CD4-positive, CD25-positive, alpha-beta regulatory T cell (primary cell): Measurements from ENCODE around the gene CAMSAP1. TPM values are rescaled to one million over a fixed set of nuclear protein-coding genes. Genes with fewer than 3 reads are reported as not detected.

Experiments
- ATAC-seq, 2 donors: fragments of 150-1000 bp; cut with Tn5 transposase; one replicate each; pipeline ENCODE4 v1.10.0; 2021; ENCODE audit warnings: low read depth in 2 of 2, moderate number of reproducible peaks in 2 of 2, moderate library complexity in 1 of 2
- DNase-seq, 3 donors: peaks; one replicate each; pipeline versions ENCODE4 v3.0.0 to v3.0.0-alpha.2; 2012 to 2022; ENCODE audit warnings: mixed read lengths in 1 of 3
- H3K27ac ChIP-seq: one replicate; pipeline ENCODE4 v1.7.0; 2013; ENCODE audit warnings: mild to moderate bottlenecking, low read length; ENCODE audit not compliant: insufficient read depth, poor library complexity, severe bottlenecking
- H3K27me3 ChIP-seq: one replicate; pipeline ENCODE4 v1.7.0; 2013; ENCODE audit warnings: low read length; ENCODE audit not compliant: control insufficient read depth, insufficient read depth
- H3K36me3 ChIP-seq: one replicate; pipeline ENCODE4 v1.7.0; 2013; ENCODE audit warnings: mild to moderate bottlenecking, low read length, moderate library complexity; ENCODE audit not compliant: control insufficient read depth, insufficient read depth
- H3K4me1 ChIP-seq: 2 replicates; pipeline ENCODE4 v1.7.0; 2013; ENCODE audit warnings: mild to moderate bottlenecking, low read length; ENCODE audit not compliant: insufficient read depth, control insufficient read depth, poor library complexity, severe bottlenecking
- H3K4me3 ChIP-seq: one replicate; pipeline ENCODE4 v1.7.0; 2013; ENCODE audit warnings: low read depth, mild to moderate bottlenecking, low read length, moderate library complexity
- H3K9me3 ChIP-seq, 2 experiments: 1 replicate in 1 of 2; 2 replicates in 1 of 2; pipeline ENCODE4 v1.7.0; 2013; ENCODE audit warnings: low read length in 2 of 2, mild to moderate bottlenecking in 1 of 2, moderate library complexity in 1 of 2; ENCODE audit not compliant: control insufficient read depth in 2 of 2
- H3K27ac Mint-ChIP-seq, 3 donors: one replicate each; pipeline ENCODE4 v1.8.0; 2020 to 2022; ENCODE audit warnings: mild to moderate bottlenecking in 3 of 3, mixed read lengths in 3 of 3, moderate library complexity in 2 of 3
- H3K27me3 Mint-ChIP-seq: one replicate; pipeline ENCODE4 v1.8.0; 2022; ENCODE audit warnings: mild to moderate bottlenecking, mixed read lengths
- H3K36me3 Mint-ChIP-seq: one replicate; pipeline ENCODE4 v1.8.0; 2020; ENCODE audit warnings: mixed read lengths
- H3K4me1 Mint-ChIP-seq, 4 donors: one replicate each; pipeline ENCODE4 v1.8.0; 2020 to 2022; ENCODE audit warnings: mixed read lengths in 4 of 4, mild to moderate bottlenecking in 1 of 4
- H3K4me3 Mint-ChIP-seq, 4 donors: one replicate each; pipeline ENCODE4 v1.8.0; 2020 to 2022; ENCODE audit warnings: mild to moderate bottlenecking in 4 of 4, mixed read lengths in 4 of 4, moderate library complexity in 3 of 4
- H3K9me3 Mint-ChIP-seq, 7 donors: one replicate each; pipeline ENCODE4 v1.8.0; 2020 to 2022; ENCODE audit warnings: mixed read lengths in 7 of 7, mild to moderate bottlenecking in 3 of 7, moderate library complexity in 2 of 7
- polyA plus RNA-seq, 4 donors: library from polyadenylated mRNA; unstranded; fragments of 300-500 nt; fragmentation: Illumina TruSeq; gene quantifications; one replicate each; pipeline ENCODE4 v1.2.3, GENCODE V29; 2021
- total RNA-seq: library from RNA; stranded (reverse); gene quantifications from one replicate; pipeline ENCODE4 v1.2.3, GENCODE V29; 2022

The CAMSAP1 gene
- total and polyA plus RNA-seq, 5 donors from 2014 or later: 0.67 to 31.6 (median 2.0) TPM

GRCh38 chr9:135821116-135821515 is 86.2 kb downstream of the CAMSAP1 start:
- no peaks in the 10 kb centered on the region for H3K27me3 ChIP-seq
- H3K36me3 ChIP-seq: peaks cover 79% of the 10 kb centered on the region
- no peaks in the 10 kb centered on the region for H3K4me1 ChIP-seq
- no peaks in the 10 kb centered on the region for H3K9me3 ChIP-seq
- Mint-ChIP-seq H3K27ac (no peak overlapping the region), H3K36me3 (peaks cover 50% of the 10 kb centered on the region), H3K4me3 (no peak overlapping the region), H3K27me3 (no peaks in the 10 kb centered on the region), H3K4me1 (peaks cover 0 to 5% (median 2%) of the 10 kb centered on the region in 4 donors), H3K9me3 (no peaks in the 10 kb centered on the region)
- ATAC-seq (no peak), DNase-seq (no peak)
- H3K27ac ChIP-seq: no peak overlapping the region
- no peak overlapping the region for H3K4me3 ChIP-seq

GRCh38 chr9:135820661-135821060 is 86.7 kb downstream of the CAMSAP1 start:
- H3K9me3 ChIP-seq: no peaks in the 10 kb centered on the region
- H3K4me1 ChIP-seq: no peaks in the 10 kb centered on the region
- Mint-ChIP-seq H3K4me3 (no peak overlapping the region), H3K27me3 (no peaks in the 10 kb centered on the region), H3K36me3 (peaks cover 50% of the 10 kb centered on the region), H3K9me3 (no peaks in the 10 kb centered on the region), H3K27ac (no peak overlapping the region), H3K4me1 (peaks cover 0 to 4% (median 2%) of the 10 kb centered on the region in 4 donors)
- H3K27me3 ChIP-seq: no peaks in the 10 kb centered on the region
- H3K27ac ChIP-seq: no peak overlapping the region
- DNase-seq (no peak), ATAC-seq (no peak)
- peaks cover 79% of the 10 kb centered on the region for H3K36me3 ChIP-seq
- H3K4me3 ChIP-seq: no peak overlapping the region

- ATAC-seq: no peak
- peaks cover 0 to 1% (median under 1%) of the 10 kb centered on the region in 4 donors for H3K4me1 Mint-ChIP-seq
- H3K36me3 ChIP-seq: peaks cover 85% of the 10 kb centered on the region
Observed at GRCh38 chr9:135819905-135820304, 87.4 kb downstream of the CAMSAP1 start.

GRCh38 chr9:135818718-135819475 is 88.4 kb downstream of the CAMSAP1 start:
- Histone ChIP-seq H3K27ac (no peak overlapping the region), H3K36me3 (peaks cover 90% of the 10 kb centered on the region), H3K4me3 (no peak overlapping the region), H3K27me3 (no peaks in the 10 kb centered on the region), H3K9me3 (no peaks in the 10 kb centered on the region), H3K4me1 (no peaks in the 10 kb centered on the region)
- ATAC-seq: no peak
- Mint-ChIP-seq H3K36me3 (peaks cover 54% of the 10 kb centered on the region), H3K9me3 (no peaks in the 10 kb centered on the region), H3K27me3 (no peaks in the 10 kb centered on the region), H3K4me3 (peak overlapping the region in 1 of 4 donors; percentile 21), H3K4me1 (peaks cover 0 to 1% (median 0%) of the 10 kb centered on the region in 4 donors), H3K27ac (no peak overlapping the region)
- DNase-seq: no peak

More at GRCh38 chr9:135819905-135820304, 87.4 kb downstream of the CAMSAP1 start:
- DNase-seq: no peak
- no peaks in the 10 kb centered on the region for H3K27me3 ChIP-seq
- H3K9me3 ChIP-seq: no peaks in the 10 kb centered on the region
- no peak overlapping the region for H3K27ac ChIP-seq
- no peak overlapping the region for H3K4me3 ChIP-seq
- Mint-ChIP-seq H3K27ac (no peak overlapping the region), H3K4me3 (no peak overlapping the region), H3K9me3 (no peaks in the 10 kb centered on the region), H3K36me3 (peaks cover 51% of the 10 kb centered on the region), H3K27me3 (no peaks in the 10 kb centered on the region)
- no peaks in the 10 kb centered on the region for H3K4me1 ChIP-seq

GRCh38 chr9:135817951-135818717 is 89.2 kb downstream of the CAMSAP1 start:
- Histone ChIP-seq H3K27ac (no peak overlapping the region), H3K4me3 (no peak overlapping the region), H3K4me1 (no peaks in the 10 kb centered on the region), H3K36me3 (peaks cover 90% of the 10 kb centered on the region), H3K9me3 (no peaks in the 10 kb centered on the region), H3K27me3 (no peaks in the 10 kb centered on the region)
- ATAC-seq (no peak), DNase-seq (no peak)
- no peak overlapping the region for H3K27ac Mint-ChIP-seq
- H3K27me3 Mint-ChIP-seq: no peaks in the 10 kb centered on the region
- peaks cover 0 to 1% (median 0%) of the 10 kb centered on the region in 4 donors for H3K4me1 Mint-ChIP-seq
- no peaks in the 10 kb centered on the region for H3K9me3 Mint-ChIP-seq
- peaks cover 52% of the 10 kb centered on the region for H3K36me3 Mint-ChIP-seq
- H3K4me3 Mint-ChIP-seq: no peak overlapping the region

- H3K27me3 Mint-ChIP-seq: no peaks in the 10 kb centered on the region
- no peak overlapping the region for H3K4me3 Mint-ChIP-seq
- Histone ChIP-seq H3K27me3 (no peaks in the 10 kb centered on the region), H3K36me3 (peaks cover 88% of the 10 kb centered on the region), H3K27ac (no peak overlapping the region), H3K4me1 (no peaks in the 10 kb centered on the region), H3K4me3 (no peak overlapping the region), H3K9me3 (no peaks in the 10 kb centered on the region)
- no peak for DNase-seq
- no peak for ATAC-seq
- H3K27ac Mint-ChIP-seq: no peak overlapping the region
- peaks cover 0 to 1% (median 0%) of the 10 kb centered on the region in 4 donors for H3K4me1 Mint-ChIP-seq
- H3K36me3 Mint-ChIP-seq: peaks cover 49% of the 10 kb centered on the region
- H3K9me3 Mint-ChIP-seq: no peaks in the 10 kb centered on the region
Observed at GRCh38 chr9:135816651-135816970, 90.7 kb downstream of the CAMSAP1 start.

- H3K36me3 ChIP-seq: peaks cover 88% of the 10 kb centered on the region
Observed at GRCh38 chr9:135815830-135816650, 91.3 kb downstream of the CAMSAP1 start.

More at GRCh38 chr9:135815830-135816650, 91.3 kb downstream of the CAMSAP1 start:
- Mint-ChIP-seq H3K27ac (no peak overlapping the region), H3K9me3 (no peaks in the 10 kb centered on the region), H3K36me3 (peaks cover 55% of the 10 kb centered on the region), H3K4me1 (peaks cover 0 to 1% (median 0%) of the 10 kb centered on the region in 4 donors), H3K27me3 (no peaks in the 10 kb centered on the region), H3K4me3 (no peak overlapping the region)
- DNase-seq (no peak), ATAC-seq (no peak)
- H3K4me3 ChIP-seq: no peak overlapping the region
- no peaks in the 10 kb centered on the region for H3K4me1 ChIP-seq
- H3K27me3 ChIP-seq: no peaks in the 10 kb centered on the region
- no peaks in the 10 kb centered on the region for H3K9me3 ChIP-seq
- H3K27ac ChIP-seq: no peak overlapping the region
